ENCODE measurements around the gene LVRN. TPM values are rescaled to one million over a fixed set of nuclear protein-coding genes. Genes with fewer than 3 reads are reported as not detected.

LVRN gene
- total RNA-seq, 2 donors from 2014 or later = 0.19 to 0.39 TPM

DNA sequence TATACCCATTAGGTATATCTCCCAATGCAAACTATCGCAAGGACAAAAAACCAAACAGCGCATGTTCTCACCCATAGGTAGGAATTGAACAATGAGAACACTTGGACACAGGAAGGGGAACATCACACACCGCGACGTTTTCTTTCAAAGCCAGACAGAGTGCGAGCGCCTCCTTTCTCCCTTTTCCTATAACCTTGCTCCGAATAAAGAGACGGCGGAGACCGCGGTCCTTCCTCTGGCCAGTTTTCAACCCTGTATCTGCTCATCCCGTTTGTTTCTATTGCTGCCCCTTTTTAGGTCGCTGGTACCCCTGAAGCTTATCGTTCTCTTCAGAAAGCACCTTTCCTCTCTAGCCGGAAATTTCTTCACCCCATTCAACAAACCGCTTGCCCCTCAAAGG lies 1.3 kb downstream of the LVRN start:
- H3K27ac ChIP-seq = no peak overlapping the region
- no peak for DNase-seq (ENCODE audit: low spot score)
- peaks cover 0 to 19% of the 10 kb centered on the region in 2 donors for H3K4me1 ChIP-seq
- no peak overlapping the region for H3K4me3 ChIP-seq
- peaks cover 17 to 27% of the 10 kb centered on the region in 2 donors for H3K27me3 ChIP-seq
- no peaks in the 10 kb centered on the region for H3K36me3 ChIP-seq
- TF ChIP-seq, protein P1, sequence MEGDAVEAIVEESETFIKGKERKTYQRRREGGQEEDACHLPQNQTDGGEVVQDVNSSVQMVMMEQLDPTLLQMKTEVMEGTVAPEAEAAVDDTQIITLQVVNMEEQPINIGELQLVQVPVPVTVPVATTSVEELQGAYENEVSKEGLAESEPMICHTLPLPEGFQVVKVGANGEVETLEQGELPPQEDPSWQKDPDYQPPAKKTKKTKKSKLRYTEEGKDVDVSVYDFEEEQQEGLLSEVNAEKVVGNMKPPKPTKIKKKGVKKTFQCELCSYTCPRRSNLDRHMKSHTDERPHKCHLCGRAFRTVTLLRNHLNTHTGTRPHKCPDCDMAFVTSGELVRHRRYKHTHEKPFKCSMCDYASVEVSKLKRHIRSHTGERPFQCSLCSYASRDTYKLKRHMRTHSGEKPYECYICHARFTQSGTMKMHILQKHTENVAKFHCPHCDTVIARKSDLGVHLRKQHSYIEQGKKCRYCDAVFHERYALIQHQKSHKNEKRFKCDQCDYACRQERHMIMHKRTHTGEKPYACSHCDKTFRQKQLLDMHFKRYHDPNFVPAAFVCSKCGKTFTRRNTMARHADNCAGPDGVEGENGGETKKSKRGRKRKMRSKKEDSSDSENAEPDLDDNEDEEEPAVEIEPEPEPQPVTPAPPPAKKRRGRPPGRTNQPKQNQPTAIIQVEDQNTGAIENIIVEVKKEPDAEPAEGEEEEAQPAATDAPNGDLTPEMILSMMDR (IDR thresholded peaks at IDR 0.05) = no peak
- no peaks in the 10 kb centered on the region for H3K9me3 ChIP-seq

DNA sequence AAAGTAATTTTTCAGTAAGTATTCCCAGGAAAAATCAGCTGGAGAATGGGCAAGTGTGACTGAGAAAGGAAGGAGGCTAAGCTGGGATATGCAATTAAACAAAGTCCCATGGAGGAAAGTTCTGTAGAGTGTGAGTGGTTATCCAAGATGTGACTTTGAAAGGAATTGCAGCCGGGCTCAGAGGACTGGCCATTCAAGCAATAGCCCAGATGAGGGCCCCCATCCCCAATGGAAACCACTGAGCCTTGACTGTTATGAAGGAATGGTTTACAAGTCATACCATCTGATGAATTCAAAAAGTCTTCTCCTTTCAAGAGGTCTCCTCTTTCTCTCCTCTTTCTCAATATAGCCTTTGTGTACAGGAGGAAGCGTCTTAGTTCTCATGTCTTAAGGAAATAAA lies 6.5 kb downstream of the LVRN start:
- Histone ChIP-seq H3K4me1 (no peaks in the 10 kb centered on the region), H3K9me3 (peaks cover 0 to 4% of the 10 kb centered on the region in 2 donors), H3K4me3 (no peak overlapping the region), H3K36me3 (no peaks in the 10 kb centered on the region), H3K27ac (no peak overlapping the region), H3K27me3 (no peaks in the 10 kb centered on the region)
- TF ChIP-seq, protein P1 (IDR thresholded peaks at IDR 0.05) = no peak
- DNase-seq (ENCODE audit: low spot score) = no peak

DNA sequence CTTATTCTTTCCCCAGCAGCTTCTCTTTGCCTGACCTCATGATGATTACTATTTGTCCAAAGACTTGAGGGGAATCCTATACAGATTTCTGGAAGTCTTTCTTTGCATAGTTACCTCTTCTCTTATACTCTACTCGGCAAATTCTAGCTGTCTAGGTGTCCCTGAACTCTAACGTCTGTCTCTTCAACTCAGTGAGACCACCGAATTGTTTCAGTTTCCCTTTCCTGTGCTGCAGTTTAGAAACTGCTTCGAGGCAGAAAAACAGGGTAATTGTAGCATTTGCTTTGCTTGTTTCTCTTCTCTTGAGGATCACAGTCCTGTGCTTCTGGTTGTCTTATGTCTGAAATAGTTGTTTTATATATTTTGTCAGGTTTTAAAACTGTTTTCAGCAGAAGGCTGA lies 14.8 kb downstream of the LVRN start:
- TF ChIP-seq, protein P1 (IDR thresholded peaks at IDR 0.05) = no peak
- peaks cover 0 to 5% of the 10 kb centered on the region in 2 donors for H3K9me3 ChIP-seq

DNA sequence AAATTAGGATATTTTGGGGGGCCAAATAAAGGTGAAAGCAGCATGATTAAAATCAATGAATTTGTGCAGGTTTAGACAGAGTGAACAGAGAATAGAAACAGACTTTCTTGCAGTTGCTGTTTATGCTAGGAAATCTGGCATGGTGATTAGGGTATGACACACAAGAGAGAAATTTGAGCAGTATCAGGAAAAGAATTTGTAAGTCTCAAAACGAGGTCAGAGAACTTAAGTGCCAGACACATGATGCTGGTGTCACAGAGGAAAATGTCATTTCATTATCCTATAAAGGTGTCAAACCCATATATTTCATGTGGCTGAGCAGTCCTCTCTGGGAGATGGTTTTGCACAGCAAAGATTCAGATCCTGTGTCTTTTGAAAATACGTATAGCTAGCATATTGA lies 15.7 kb downstream of the LVRN start:
- H3K27me3 ChIP-seq = no peaks in the 10 kb centered on the region
- no peaks in the 10 kb centered on the region for H3K36me3 ChIP-seq
- H3K9me3 ChIP-seq = peaks cover 0 to 5% of the 10 kb centered on the region in 2 donors
- no peak overlapping the region for H3K4me3 ChIP-seq
- TF ChIP-seq, protein P1 (IDR thresholded peaks at IDR 0.05) = no peak
- H3K27ac ChIP-seq = peak overlapping the region; percentile 14 to 58
- DNase-seq (ENCODE audit: low spot score) = no peak
- H3K4me1 ChIP-seq = peaks cover 0 to 16% of the 10 kb centered on the region in 2 donors

More for the DNA sequence above, 14.8 kb downstream of the LVRN start:
- no peak for DNase-seq (ENCODE audit: low spot score)
- Histone ChIP-seq H3K27me3 (no peaks in the 10 kb centered on the region), H3K4me3 (no peak overlapping the region), H3K27ac (no peak overlapping the region), H3K36me3 (no peaks in the 10 kb centered on the region), H3K4me1 (peaks cover 0 to 16% of the 10 kb centered on the region in 2 donors)

DNA sequence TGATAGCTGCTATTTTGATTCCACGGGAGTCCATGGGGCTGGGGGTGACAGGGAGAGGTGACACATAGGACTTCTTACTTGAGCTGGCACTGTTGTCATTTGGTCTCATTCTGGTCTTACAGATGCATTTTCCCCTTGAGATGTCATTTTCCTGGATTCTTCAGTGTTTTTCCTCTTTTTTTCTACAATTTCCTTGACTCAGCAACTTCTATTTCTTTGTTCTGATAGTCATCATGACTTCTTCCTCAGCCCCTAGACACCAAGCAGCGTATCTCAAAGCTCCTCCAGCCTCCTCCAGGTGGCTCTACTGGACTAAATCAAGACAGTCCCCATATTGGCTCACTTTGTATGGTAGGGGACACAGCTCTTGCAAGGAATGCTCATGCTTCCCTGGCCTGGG lies 16.5 kb downstream of the LVRN start:
- peaks cover 0 to 5% of the 10 kb centered on the region in 2 donors for H3K9me3 ChIP-seq
- no peaks in the 10 kb centered on the region for H3K27me3 ChIP-seq
- H3K4me3 ChIP-seq = no peak overlapping the region
- H3K27ac ChIP-seq = peak overlapping the region; percentile 14 to 58
- H3K36me3 ChIP-seq = no peaks in the 10 kb centered on the region
- TF ChIP-seq, protein P1 (IDR thresholded peaks at IDR 0.05) = no peak
- DNase-seq (ENCODE audit: low spot score) = no peak
- peaks cover 0 to 16% of the 10 kb centered on the region in 2 donors for H3K4me1 ChIP-seq

All from right atrium auricular region (tissue), 2 donors.